Fibroblast of lung (primary cell): ENCODE data around the gene SLC7A5.

ENCODE experiments used
- CTCF ChIP-seq, 2 donors: IDR thresholded peaks in 1 of 2; conservative IDR thresholded peaks in 1 of 2; 1 replicate in 1 of 2; 2 replicates in 1 of 2; pipeline ENCODE4 v1.5.1; 2011 to 2012; ENCODE audit warnings: low read length in 2 of 2, control low read depth in 1 of 2, inconsistent platforms in 1 of 2, low read depth in 1 of 2, mild to moderate bottlenecking in 1 of 2
- EZH2 ChIP-seq: IDR thresholded peaks from 2 replicates; pipeline ENCODE4 v1.5.1; 2012; ENCODE audit warnings: low read length, control low read depth, mild to moderate bottlenecking; ENCODE audit errors: missing control alignments

- TF ChIP-seq CTCF (conservative IDR thresholded peaks at IDR 0.05 in 1 of 2, IDR thresholded peaks at IDR 0.05 in 1 of 2; ENCODE audit: low read depth in 1 of 2, low read length in 2 of 2) (no peak), EZH2 (no peak)
These were observed 14.2 kb downstream of the SLC7A5 start for GRCh38 chr16:87854907-87855683.
